GM06990 (cell line): ENCODE measurements around the gene ADARB2.

Source experiments
- DNase-seq: peaks from one replicate; pipeline ENCODE4 v3.0.0-alpha.2; 2011; ENCODE audit not compliant: insufficient read length; ENCODE audit errors: extremely low read depth
- H3K27me3 ChIP-seq: replicated peaks from 2 replicates; pipeline ENCODE4 v1.6.0; 2011; ENCODE audit warnings: low read length; ENCODE audit not compliant: control insufficient read depth, insufficient read depth
- H3K36me3 ChIP-seq: 2 replicates; pipeline ENCODE4 v1.5.1; 2011; ENCODE audit warnings: low read length; ENCODE audit not compliant: control insufficient read depth, insufficient read depth
- H3K4me3 ChIP-seq: replicated peaks from 2 replicates; pipeline ENCODE4 v1.5.1; 2011; ENCODE audit warnings: low read depth, mild to moderate bottlenecking, control low read depth, low read length
- CTCF ChIP-seq: IDR thresholded peaks from 2 replicates; pipeline ENCODE4 v1.5.1; 2011; ENCODE audit warnings: low read length, control low read depth, mild to moderate bottlenecking, inconsistent platforms; ENCODE audit not compliant: insufficient read depth, poor library complexity, severe bottlenecking

Gene ADARB2

DNA sequence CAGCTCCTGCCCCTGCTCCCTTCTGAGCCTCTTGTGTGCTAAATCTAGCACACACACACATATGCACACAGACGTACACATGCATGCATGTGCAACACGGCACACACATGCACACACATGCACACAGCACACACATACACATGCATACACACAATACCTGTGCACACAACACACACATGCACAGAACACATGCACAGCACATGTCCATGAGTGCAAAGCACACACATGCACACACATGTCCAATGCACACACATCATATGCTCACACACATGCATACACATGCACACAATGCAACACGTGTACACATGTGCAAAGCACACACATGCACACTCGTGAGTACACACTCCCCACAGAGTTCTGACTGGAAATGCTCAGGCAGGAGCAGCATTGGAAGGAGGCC, 566.1 kb downstream of the ADARB2 start:
- Histone ChIP-seq H3K27me3 (no peaks in the 10 kb centered on the region; the same call in 1 of the 2 replicates), H3K4me3 (no peak overlapping the region), H3K36me3 (no peaks in the 10 kb centered on the region)
- TF ChIP-seq CTCF = no peak
- no peak for DNase-seq

DNA sequence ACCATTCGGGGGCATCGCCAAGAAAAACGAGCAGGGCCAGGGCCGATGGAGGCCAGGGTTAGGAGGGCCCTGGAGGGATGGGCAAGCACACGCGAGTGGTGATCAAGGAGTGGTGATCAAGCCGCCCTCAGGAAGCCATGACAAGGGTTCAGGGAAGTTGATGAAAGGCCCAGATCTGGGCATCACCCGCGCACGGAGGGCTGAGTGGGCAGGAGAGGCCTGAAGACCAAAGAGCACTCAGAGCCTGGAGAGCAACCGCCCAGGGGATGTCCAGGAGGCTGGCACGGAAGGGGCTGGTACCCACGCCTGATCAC, 566.5 kb downstream of the ADARB2 start:
- DNase-seq = no peak
- no peaks in the 10 kb centered on the region; the same call in 1 of the 2 replicates for H3K27me3 ChIP-seq
- H3K36me3 ChIP-seq = no peaks in the 10 kb centered on the region
- H3K4me3 ChIP-seq = no peak overlapping the region
- TF ChIP-seq CTCF = no peak

DNA sequence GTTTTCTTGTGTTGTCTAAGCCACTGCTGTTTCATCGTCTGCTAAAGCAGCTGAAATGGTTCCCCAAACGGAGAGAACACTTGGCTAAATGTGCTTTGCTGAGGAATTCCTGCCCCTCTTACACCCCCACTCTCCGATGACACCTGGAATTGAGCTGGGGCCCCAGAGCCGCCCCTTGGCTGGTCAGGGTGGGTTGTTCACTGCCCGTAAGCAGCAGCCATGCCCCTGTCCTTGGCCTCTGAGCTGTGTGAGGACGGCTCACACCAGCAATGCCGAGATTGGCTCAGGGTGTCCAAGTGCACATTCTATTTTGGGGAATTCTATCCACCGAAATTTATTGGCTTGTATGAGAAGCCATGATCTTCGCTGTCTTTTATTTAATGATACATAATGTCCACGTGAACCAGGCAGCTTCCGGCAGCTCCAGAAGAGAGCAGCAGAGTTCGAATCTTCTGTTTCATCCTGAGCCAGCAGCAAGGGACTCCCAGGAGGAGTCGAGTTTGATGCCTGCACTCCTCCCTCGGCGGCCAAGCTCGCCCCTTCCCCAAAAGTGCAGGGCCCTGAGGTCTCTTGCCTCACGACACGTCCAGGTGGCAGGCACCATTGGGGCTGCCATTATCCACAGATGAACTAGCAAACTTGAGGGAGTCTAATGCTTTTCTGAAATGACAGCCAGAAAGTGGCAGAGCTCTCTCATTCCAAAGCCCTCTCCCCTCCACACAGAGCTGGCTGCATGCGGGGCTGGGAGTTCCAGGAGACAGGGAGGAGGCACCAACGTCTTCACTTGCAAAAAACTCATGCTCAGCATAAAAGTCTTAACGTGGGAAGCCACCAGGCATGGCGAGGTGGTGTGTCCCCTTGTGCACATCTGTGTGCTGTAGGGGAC, 567.1 kb downstream of the ADARB2 start:
- Histone ChIP-seq H3K4me3 (no peak overlapping the region), H3K27me3 (no peaks in the 10 kb centered on the region; the same call in 1 of the 2 replicates), H3K36me3 (no peaks in the 10 kb centered on the region)
- no peak for DNase-seq
- TF ChIP-seq CTCF = no peak

DNA sequence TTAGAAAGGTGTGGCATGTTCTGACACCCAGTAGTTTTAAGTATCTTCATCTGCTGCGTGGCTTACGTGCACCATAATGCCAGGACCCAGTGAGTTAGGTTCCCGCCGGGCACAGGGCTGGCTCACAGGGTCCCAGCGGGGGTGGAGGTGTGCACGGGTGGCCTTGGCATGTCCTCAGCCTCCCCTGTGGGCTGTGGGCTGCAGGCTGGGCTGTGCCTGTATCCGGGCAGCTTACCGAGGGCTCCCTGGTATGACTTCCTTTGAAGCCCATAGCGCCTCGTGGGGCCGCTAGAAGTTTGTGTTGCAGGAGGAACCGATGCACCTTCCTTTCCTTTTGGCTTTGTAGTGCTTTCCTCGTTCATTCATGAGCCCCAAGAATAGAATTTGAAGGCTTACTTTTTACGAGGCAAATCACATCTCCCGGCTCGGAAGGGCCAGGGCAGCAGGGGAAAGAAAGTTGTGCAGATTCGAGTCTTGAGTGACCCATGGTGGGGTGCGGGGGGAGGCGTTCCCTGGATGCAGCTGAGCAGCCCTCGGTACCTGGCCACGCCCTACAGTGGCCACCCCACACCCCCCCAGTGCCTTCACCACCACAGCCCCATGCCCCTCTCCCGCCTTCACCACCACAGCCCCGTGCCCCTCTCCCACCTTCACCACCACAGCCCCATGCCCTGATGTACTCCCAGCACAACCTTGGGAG, 568.0 kb downstream of the ADARB2 start:
- Histone ChIP-seq H3K27me3 (no peaks in the 10 kb centered on the region; the same call in 1 of the 2 replicates), H3K36me3 (no peaks in the 10 kb centered on the region), H3K4me3 (no peak overlapping the region)
- no peak for DNase-seq
- TF ChIP-seq CTCF = no peak

- TF ChIP-seq CTCF = no peak
- no peaks in the 10 kb centered on the region for H3K36me3 ChIP-seq
- no peak overlapping the region for H3K4me3 ChIP-seq
- DNase-seq = no peak
- no peaks in the 10 kb centered on the region; the same call in 1 of the 2 replicates for H3K27me3 ChIP-seq
Observed at GRCh38 chr10:1168763-1169162, 568.6 kb downstream of the ADARB2 start.
